Common myeloid progenitor, CD34-positive (primary cell): ENCODE measurements around the gene DUSP16.

Experiments
- CTCF ChIA-PET: fragments of 350-600 bp; sonication (Branson Sonifier 250); formaldehyde crosslinking; loops from one replicate; lab custom pipeline; 2021; ENCODE audit warnings: antibody characterized with exemption; lab: Charles Lee
- POLR2A ChIA-PET: fragments of 350-600 bp; sonication (Branson Sonifier 250); formaldehyde crosslinking; loops from one replicate; lab custom pipeline; 2021; ENCODE audit warnings: antibody characterized with exemption; lab: Charles Lee
- DNase-seq, 3 donors: peaks; one replicate each; pipeline versions ENCODE4 v3.0.0 to v3.0.0-alpha.2; 2013
- H3K27ac ChIP-seq, 2 experiments: 1 replicate in 1 of 2; 2 replicates in 1 of 2; pipeline ENCODE4 v1.7.0; 2013; ENCODE audit warnings: inconsistent platforms in 2 of 2, low read length in 2 of 2, mild to moderate bottlenecking in 2 of 2, low read depth in 1 of 2, moderate library complexity in 1 of 2; ENCODE audit not compliant: severe bottlenecking in 2 of 2, insufficient read depth in 1 of 2, poor library complexity in 1 of 2
- H3K27me3 ChIP-seq, 5 experiments: replicated peaks in 2 of 5; 1 replicate in 3 of 5; 2 replicates in 2 of 5; pipeline versions ENCODE4 v1.6.1 to v1.7.0; 2013; ENCODE audit warnings: low read length in 4 of 5, mild to moderate bottlenecking in 2 of 5, moderate library complexity in 2 of 5, inconsistent platforms in 1 of 5; ENCODE audit not compliant: insufficient read depth in 5 of 5, control insufficient read depth in 4 of 5
- H3K36me3 ChIP-seq, 4 experiments: 1 replicate in 2 of 4; 2 replicates in 2 of 4; pipeline versions ENCODE4 v1.6.1 to v1.7.0; 2013; ENCODE audit warnings: low read length in 3 of 4, control low read depth in 1 of 4, mild to moderate bottlenecking in 1 of 4; ENCODE audit not compliant: control insufficient read depth in 4 of 4, insufficient read depth in 4 of 4
- H3K4me1 ChIP-seq, 4 experiments: 1 replicate in 3 of 4; 2 replicates in 1 of 4; pipeline versions ENCODE4 v1.6.1 to v1.7.1; 2013; ENCODE audit warnings: low read length in 3 of 4, mild to moderate bottlenecking in 3 of 4, control low read depth in 1 of 4, inconsistent platforms in 1 of 4, moderate library complexity in 1 of 4; ENCODE audit not compliant: control insufficient read depth in 4 of 4, insufficient read depth in 4 of 4; ENCODE audit errors: control extremely low read depth in 1 of 4
- H3K4me3 ChIP-seq, 7 experiments: 1 replicate in 4 of 7; 2 replicates in 3 of 7; pipeline versions ENCODE4 v1.5.1 to v1.7.0; 2013; ENCODE audit warnings: mild to moderate bottlenecking in 7 of 7, low read length in 6 of 7, moderate library complexity in 6 of 7, inconsistent platforms in 2 of 7, low read depth in 2 of 7, control low read depth in 1 of 7; ENCODE audit not compliant: insufficient read depth in 4 of 7, control insufficient read depth in 1 of 7; ENCODE audit errors: extremely low read depth in 1 of 7
- H3K9me3 ChIP-seq, 5 experiments: 1 replicate in 4 of 5; 2 replicates in 1 of 5; pipeline versions ENCODE4 v1.6.1 to v1.7.1; 2013; ENCODE audit warnings: low read length in 4 of 5, mild to moderate bottlenecking in 2 of 5, inconsistent platforms in 1 of 5, low read depth in 1 of 5, moderate library complexity in 1 of 5; ENCODE audit not compliant: control insufficient read depth in 4 of 5, insufficient read depth in 2 of 5; ENCODE audit errors: control extremely low read depth in 1 of 5
- WGBS: methylation state at CpG from one replicate; pipeline ENCODE4 v1.1.5; 2013; ENCODE audit not compliant: insufficient coverage; 5-methylcytosine and 5-hydroxymethylcytosine counted together

Gene DUSP16

DNA sequence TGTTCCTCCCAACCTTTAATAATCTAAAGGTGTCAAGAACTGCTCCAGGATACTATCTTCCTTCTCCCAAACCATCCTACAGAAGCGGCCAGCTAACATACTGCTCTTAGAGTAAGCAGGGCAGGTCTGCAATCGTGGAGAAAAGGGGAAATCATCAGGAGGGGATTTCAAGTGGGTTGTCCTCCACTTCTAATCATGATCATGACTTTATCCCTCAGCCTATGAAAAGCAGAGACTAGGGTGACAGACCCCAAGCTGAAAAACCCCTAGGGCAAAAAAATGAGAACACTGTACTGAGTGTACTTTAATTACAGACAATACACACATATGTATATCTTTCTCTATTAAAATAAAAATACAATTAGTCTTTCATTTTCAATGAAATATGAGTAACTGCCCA lies 13.9 kb downstream of the DUSP16 start:
- Histone ChIP-seq H3K36me3 (no peaks in the 10 kb centered on the region), H3K27ac (no peak overlapping the region), H3K27me3 (no peaks in the 10 kb centered on the region), H3K4me3 (no peak overlapping the region), H3K9me3 (no peaks in the 10 kb centered on the region), H3K4me1 (no peaks in the 10 kb centered on the region)
- ChIA-PET CTCF (interaction anchor here (1.1 kb wide), 1 partner anchor 11 kb away, joined by 4 read pairs; no protein-coding TSS in a partner anchor), POLR2A (no interaction called here)
- no CpG with 5 or more reads among the region's 2 CpGs for WGBS
- peak in 2 of 3 donors; percentile 20 to 29 for DNase-seq

DNA sequence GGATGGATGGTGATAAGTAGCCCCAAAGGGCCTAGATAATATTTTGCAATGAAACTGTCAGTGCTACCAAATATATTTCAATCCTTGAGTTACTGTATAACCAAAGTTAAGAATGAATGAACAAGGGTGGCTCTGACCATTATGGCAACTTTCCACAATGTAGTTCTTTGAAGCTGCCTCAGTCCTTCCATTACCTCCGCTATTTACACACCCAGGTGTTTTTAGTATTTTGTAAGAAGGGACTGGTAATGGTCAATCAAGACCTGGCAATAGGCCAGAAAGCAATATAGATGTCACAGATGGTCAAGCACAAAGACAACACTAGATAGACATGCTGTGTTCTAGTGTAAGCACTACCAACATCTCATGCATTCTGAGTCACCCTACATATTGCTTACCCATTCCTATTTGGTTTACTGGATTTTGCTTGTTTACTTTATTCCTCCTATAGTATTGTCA lies 16.3 kb downstream of the DUSP16 start:
- Histone ChIP-seq H3K4me3 (no peak overlapping the region), H3K27ac (no peak overlapping the region), H3K27me3 (no peaks in the 10 kb centered on the region), H3K4me1 (no peaks in the 10 kb centered on the region), H3K36me3 (no peaks in the 10 kb centered on the region), H3K9me3 (no peaks in the 10 kb centered on the region)
- POLR2A ChIA-PET, result interaction anchor here (0.7 kb wide), 1 partner anchor 548 kb away, joined by 3 read pairs; no protein-coding TSS in a partner anchor
- CTCF ChIA-PET, result interaction anchor here (0.8 kb wide), 1 partner anchor 10 kb away, joined by 3 read pairs; no protein-coding TSS in a partner anchor
- no CpG with 5 or more reads among the region's 1 CpG for WGBS
- DNase-seq, result no peak

DNA sequence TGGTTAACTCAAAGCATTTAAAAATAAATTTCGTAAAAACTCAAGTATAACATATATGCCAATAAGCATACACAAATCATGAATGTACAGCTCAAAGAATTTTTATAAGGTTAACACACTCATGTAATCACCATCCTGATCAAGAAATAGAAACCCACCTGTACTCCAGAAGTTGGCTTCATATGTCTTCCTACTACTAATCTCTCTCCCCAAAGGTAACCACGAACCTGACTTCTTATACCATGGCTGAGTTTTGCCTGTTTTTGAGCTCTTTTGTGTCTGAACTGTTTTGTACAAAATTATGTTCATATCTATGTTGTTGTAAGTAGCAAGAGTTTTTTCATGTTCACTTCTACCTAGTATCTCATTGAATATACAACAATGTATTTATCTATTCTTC lies 18.7 kb downstream of the DUSP16 start:
- Histone ChIP-seq H3K27me3 (no peaks in the 10 kb centered on the region), H3K36me3 (no peaks in the 10 kb centered on the region), H3K27ac (no peak overlapping the region), H3K4me1 (peaks cover 0 to 9% (median 6%) of the 10 kb centered on the region in 4 experiments), H3K4me3 (no peak overlapping the region), H3K9me3 (no peaks in the 10 kb centered on the region)
- WGBS, result 88% methylated on average over 1 of the region's 2 CpGs
- no peak for DNase-seq
- CTCF ChIA-PET, result interaction anchor here (0.7 to 1.4 kb wide), 4 partner anchors 11 to 209 kb away, joined by 3 to 4 read pairs (median 3); no protein-coding TSS in a partner anchor
- POLR2A ChIA-PET, result no interaction called here

DNA sequence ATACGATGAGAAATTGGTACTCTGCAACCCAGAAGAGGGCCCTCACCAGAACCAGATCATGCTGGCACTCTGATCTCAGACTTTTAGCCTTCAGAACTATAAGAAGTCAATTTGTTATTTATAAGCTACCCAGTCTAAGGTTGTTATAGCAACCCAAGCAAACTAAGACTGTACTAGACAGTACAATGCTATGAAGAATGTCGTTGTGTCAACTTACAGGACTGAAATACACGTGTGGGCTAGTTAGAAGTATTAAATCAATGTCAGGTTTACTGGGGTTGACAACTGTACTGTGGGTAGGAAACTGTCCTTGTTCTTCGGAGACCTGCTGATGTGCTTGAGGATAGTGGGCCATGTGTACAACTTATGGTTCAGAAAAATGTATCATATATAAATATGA lies 19.7 kb downstream of the DUSP16 start:
- 100% methylated on average over 3 of the region's 4 CpGs for WGBS
- Histone ChIP-seq H3K27me3 (no peaks in the 10 kb centered on the region), H3K9me3 (no peaks in the 10 kb centered on the region), H3K4me1 (peaks cover 0 to 9% (median 6%) of the 10 kb centered on the region in 4 experiments), H3K27ac (no peak overlapping the region), H3K4me3 (no peak overlapping the region), H3K36me3 (no peaks in the 10 kb centered on the region)
- ChIA-PET POLR2A (no interaction called here), CTCF (interaction anchor here (1.0 kb wide), 2 partner anchors 124 to 166 kb away, joined by 3 read pairs; no protein-coding TSS in a partner anchor)
- no peak for DNase-seq

DNA sequence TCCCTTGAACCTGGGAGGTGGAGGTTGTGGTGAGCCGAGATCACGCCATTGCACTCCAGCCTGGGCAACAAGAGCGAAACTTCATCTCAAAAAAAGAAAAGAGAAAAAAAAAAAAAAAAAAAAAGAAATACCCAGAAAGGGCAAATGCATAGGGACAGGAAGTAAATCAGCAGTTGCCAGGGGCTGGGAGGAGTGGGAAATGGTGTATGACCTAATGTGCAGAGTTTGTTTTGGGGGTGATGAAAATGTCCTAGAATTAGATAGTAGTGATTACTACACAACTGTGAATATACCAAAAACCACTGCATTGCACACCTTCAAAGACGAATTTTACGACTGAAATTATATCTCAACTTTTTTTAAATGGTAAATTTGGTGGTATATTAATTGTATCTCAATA lies 20.4 kb downstream of the DUSP16 start:
- DNase-seq, result no peak
- Histone ChIP-seq H3K27me3 (no peaks in the 10 kb centered on the region), H3K4me1 (peaks cover 0 to 9% (median 6%) of the 10 kb centered on the region in 4 experiments), H3K4me3 (no peak overlapping the region), H3K27ac (no peak overlapping the region), H3K36me3 (no peaks in the 10 kb centered on the region), H3K9me3 (no peaks in the 10 kb centered on the region)
- ChIA-PET POLR2A (no interaction called here), CTCF (interaction anchor here (1.0 kb wide), 1 partner anchor 124 kb away, joined by 3 read pairs; no protein-coding TSS in a partner anchor)
- WGBS, result no CpG with 5 or more reads among the region's 5 CpGs

DNA sequence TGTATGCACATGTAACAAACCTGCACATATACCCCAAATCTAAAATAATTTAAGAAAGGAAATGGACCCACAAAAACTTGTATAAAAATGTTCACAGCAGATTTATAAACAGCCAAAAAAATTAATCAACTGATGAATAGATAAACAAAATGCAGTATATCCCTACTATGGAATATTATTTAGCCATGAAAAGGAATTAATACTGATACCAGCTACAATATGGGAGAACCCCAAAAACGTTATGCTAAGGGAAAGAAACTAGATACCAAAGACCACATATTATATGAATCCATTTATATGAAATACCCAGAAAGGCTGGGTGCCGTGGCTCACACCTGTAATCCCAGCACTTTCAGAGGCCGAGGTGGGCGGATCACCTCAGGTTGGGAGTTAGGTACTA lies 20.9 kb downstream of the DUSP16 start:
- no peaks in the 10 kb centered on the region for H3K27me3 ChIP-seq
- no peak overlapping the region for H3K27ac ChIP-seq
- WGBS, result 100% methylated on average over 3 of the region's 4 CpGs
- ChIA-PET POLR2A (no interaction called here), CTCF (no interaction called here)
- DNase-seq, result no peak
- peaks cover 0 to 9% (median 6%) of the 10 kb centered on the region in 4 experiments for H3K4me1 ChIP-seq
- H3K4me3 ChIP-seq, result no peak overlapping the region
- no peaks in the 10 kb centered on the region for H3K36me3 ChIP-seq
- H3K9me3 ChIP-seq, result no peaks in the 10 kb centered on the region

DNA sequence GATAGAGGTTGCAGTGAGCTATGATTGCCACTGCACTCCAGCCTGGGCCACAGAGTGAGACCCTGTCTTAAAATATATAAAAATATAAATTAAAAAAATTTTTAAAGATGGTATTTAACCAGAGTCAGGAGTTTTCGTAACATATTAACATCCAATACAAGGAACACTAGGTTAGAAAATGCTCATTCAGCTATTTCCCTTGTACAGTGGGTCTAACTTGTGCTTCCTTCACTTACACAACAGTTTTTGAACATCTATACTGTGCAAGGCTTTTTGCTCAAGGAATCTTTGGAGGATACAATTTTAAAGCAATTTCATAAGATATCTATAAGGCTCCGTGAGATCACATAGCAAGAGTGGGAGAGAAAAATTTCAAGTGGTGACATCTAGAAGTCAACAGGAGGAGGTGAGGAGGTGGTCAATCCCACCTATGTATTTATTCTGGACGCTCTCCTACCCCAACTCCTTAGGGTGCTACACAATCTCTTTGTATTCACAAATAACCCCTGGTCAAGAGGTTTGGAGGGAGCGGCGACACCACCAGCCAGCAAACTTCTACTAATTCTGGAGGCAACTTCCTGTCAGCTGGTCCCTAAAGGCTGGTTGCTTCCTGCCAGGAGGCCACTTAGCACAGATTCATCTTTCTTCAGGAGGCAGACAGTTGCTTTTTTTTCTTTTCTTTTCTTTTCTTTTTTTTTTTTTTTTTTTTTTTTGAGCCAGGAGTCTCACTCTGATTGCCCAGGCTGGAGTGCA lies 22.2 kb downstream of the DUSP16 start:
- WGBS, result 61% methylated on average over 3 of the region's 5 CpGs
- POLR2A ChIA-PET, result interaction anchor here (0.5 kb wide), 1 partner anchor 165 kb away, joined by 5 read pairs; no protein-coding TSS in a partner anchor
- peak in 2 of 3 donors; percentile 12 to 20 for DNase-seq
- peaks cover 0 to 9% (median 6%) of the 10 kb centered on the region in 4 experiments for H3K4me1 ChIP-seq
- H3K36me3 ChIP-seq, result no peaks in the 10 kb centered on the region
- no peaks in the 10 kb centered on the region for H3K9me3 ChIP-seq
- H3K4me3 ChIP-seq, result no peak overlapping the region
- no peaks in the 10 kb centered on the region for H3K27me3 ChIP-seq
- H3K27ac ChIP-seq, result no peak overlapping the region
- CTCF ChIA-PET, result interaction anchor here (0.6 kb wide), 1 partner anchor 177 kb away, joined by 3 read pairs; no protein-coding TSS in a partner anchor
